Inflammatory macrophage treated with lipopolysaccharide for 1 hour (primary cell): ENCODE measurements around the gene ATP9B.
"Not testable (repeated sequence)": the region's sequence is repeated elsewhere in the genome, so short reads cannot be mapped to it uniquely, and the experiment has no call there.

Source experiments
- DNase-seq, 2 donors: peaks; one replicate each; pipeline ENCODE4 v3.0.0-alpha.2; 2020 to 2022

The ATP9B gene

GRCh38 chr18:79246309-79247108, 177.3 kb downstream of the ATP9B start:
- DNase-seq = peak; percentile 47 to 72

DNA sequence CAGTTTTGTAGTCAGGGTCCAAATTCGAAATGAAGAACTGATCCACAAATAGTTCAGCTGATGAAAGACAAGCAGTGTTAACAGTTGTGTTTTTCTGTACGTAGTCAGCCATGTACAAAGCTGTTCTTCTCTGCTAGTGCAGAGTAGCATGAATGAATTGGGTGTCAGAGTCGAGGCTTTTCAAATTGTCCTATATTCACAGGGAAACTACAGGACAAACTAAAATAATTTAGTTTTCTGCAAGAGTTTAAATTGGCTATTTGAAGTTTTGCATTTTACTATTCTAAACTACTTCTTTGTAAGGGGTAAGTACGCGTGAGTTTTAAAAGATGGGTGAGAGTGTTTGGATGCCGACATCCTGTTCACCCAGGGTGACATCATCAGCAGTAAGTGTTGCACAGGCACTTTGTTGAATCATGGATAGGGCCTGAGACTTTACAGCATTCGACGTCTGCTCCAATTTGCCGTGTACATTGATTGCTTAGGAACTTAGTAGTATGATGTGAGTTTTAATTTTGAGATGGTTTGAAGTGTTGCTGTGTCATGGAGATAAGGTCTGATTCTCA, 179.4 kb downstream of the ATP9B start:
- DNase-seq = no peak

- DNase-seq = no peak
Measured at GRCh38 chr18:79250301-79250981, 181.2 kb downstream of the ATP9B start.

DNA sequence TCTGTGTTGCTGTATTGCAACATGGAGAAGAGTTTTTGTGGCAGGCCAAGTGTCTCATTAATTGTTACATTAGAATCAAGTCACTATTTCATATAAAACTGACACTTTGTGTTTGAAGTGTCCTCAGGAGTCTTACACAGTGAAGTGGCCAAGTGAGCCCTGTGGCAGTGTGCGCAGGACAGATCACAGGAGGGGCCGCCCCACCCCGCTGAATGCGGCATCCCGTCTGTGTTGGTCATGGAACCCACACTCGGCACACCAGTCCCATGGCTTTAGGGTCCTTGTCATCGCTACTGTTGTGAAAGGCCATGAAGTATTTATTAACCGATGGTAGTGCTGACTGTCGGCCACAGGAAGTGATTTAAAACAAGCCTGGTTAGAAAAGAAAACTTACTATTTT, 181.8 kb downstream of the ATP9B start:
- DNase-seq = no peak

DNA sequence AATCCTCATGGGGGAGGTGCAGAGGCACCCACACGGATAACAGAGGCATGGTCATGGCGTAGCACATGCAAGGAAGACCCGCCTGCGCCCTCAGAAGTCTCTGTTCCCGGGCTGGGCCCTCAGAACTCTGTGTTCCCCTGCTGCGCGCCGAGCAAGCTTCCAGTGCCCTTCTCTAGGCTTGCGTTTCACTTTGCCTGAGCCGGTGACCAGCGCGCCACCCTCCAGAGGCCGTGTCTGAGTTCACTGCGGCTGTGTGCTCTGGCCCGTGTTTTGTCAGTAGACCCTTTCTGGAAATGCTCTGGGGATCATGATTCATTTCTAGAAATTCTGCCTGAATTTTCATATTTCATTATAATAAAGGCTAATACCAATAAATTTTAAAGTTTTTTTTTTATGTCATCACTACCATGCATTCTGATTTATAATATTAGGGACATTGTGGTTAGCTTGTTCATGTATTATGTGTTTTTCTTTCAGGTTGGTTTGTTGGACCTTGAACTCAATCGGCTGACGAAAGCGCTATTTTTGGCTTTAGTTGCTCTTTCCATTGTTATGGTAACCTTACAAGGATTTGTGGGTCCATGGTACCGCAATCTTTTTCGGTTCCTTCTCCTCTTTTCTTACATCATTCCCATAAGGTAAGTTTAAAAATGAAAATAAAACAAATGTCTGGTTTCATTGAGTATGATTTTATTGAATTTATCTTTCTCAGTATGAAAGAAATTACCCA, 183.9 kb downstream of the ATP9B start:
- DNase-seq = no peak

DNA sequence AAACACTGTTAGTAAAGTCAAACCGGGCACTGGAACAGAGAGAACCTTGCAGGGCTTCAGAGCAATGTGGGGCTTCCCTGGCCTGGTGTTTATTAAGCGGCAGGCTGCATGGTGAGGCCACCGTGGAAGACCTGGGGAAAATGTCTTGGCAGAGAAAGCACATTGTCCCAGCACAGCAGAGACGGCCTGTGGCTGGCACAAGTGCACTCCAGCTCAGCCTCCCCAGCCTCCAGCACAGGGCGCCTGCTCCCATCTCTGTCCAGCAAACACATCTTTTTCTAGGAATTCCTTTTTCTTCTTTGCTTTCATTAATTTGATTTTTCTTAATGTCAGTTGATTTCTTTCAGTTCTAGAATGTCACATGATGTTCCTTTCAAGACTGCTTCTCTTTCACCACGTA, 188.3 kb downstream of the ATP9B start:
- no peak for DNase-seq

DNA sequence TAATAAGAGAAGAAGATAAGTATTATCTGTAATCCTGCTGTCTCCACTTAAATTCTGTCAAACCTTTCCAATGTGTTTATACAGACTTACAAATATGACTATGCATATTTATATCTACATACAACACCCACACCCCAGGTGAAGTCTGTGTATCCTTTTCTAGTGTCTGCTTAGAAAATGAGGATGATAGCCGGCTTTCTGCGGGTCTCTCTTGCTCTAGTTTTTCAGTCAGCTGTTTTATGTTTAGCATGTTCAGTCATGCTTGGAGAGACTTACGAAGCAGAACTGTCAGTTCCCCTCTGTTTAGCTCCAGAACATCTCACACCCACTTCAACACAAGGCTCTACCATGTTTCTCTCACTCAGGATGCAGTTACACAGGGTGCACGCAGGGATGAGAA, 189.3 kb downstream of the ATP9B start:
- no peak for DNase-seq

DNA sequence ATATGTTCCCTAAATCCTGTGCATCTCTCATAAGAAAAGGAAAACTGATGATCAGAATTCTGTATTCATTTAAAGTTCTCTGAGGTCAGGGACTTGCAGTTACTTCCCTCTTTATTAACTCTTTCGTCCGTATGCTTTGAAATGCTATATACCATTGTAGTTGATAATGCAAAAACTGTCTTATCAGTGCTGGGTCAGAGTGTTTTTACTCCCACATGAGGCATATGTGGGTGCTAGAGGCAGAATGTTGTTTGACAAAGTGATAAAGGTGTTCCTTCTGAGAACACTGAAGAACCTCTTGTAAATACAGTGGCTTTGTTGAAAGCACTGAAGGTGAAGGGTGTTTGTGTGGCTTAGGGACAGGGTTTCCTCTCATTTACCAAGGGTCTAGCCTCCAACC, 190.0 kb downstream of the ATP9B start:
- DNase-seq = no peak

DNA sequence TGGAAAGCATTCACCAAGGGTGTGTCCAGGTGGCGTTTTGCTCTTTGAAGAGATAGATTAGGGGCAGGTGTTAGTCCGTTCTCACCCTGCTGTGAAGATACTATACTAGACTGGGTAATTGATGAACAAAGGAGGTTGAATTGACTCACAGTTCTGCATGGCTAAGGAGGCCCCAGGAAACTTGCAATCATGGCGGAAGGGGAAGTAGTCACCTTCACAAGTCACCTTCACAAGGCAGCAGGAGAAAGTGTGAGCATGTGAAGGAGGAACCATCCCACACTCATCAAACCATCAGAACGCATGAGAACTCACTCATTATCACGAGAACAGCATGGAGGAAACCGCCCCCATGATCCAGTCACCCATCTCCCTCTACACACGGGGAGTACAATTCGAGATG, 190.8 kb downstream of the ATP9B start:
- DNase-seq = no peak

DNA sequence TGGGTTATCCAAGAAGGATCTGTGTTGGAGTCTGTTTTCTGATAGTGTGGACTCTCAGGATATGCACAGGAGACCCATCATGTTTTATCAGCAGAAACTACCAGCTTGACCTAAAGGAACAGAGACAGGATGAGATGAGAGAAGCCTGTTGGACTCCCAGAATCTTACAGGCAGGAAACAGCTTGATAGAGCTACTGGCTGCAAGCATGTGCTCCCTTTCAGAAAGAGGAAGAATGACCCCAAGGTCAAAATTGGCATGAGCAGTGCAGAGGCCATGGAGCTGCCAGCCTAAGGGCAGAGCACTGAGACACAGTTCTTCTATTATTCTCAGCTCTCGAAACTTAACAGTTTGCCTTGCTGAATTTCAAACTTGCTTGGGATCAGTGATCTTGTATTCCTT, 191.3 kb downstream of the ATP9B start:
- DNase-seq = no peak

DNA sequence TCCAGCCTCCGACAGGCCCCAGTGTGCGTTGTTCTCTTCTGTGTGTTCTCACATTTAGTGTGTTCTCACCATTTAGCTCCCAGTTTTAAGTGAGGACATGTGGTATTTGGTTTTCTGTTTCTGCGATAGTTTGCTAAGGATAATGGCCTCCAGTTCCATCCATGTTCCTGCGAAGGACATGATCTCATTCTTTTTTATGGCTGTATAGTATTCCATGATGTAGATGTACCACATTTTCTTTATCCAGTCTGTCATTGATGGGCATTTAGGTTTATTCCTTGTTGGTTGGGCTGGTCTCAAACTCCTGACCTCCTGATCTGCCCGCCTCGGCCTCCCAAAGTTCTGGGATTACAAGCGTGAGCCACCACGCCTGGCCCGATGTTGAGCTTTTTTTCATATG, 195.9 kb downstream of the ATP9B start:
- DNase-seq = not testable (repeated sequence)

GRCh38 chr18:79271812-79272211, 202.6 kb downstream of the ATP9B start:
- not testable (repeated sequence) for DNase-seq

- no peak for DNase-seq
Measured at GRCh38 chr18:79272916-79273315, 203.7 kb downstream of the ATP9B start.

DNA sequence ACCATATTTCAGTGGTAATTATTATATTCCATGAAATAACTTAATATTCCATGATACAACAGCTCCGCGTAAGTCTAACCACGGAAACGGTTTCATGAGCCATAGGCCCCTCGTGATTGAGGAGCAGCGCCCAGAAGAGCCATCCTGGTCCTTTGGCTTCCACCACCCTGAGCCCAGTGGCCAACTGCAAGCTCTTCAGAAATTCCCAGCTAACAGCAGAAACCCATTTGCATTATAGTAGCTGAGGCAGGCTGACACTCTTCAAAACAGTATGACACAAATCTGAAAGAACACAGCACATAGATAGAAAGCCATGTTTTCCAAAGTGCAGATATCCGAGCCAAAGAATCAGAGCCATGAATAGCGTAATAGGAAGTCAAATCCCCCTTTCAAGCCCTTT, 205.6 kb downstream of the ATP9B start:
- no peak for DNase-seq

DNA sequence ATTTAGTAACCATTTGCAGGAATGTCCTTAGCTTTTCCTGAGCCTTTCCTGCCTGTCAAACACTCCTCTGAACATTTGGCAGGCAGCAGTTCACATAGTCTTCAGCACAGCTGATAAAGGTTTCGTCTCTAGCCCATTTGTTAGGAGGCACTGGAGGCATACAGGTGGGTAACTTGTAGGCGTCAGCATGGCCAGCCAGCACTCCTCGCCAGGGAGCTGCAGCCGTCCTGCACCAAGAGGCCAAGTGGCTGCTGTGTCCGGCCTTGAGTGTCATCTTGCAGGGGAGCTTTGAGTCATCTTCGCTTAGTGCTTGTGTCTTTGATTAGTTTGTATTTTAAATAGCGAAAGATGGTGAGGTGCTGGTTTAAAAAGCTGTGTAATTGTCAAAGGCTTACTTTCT, 206.3 kb downstream of the ATP9B start:
- no peak for DNase-seq

GRCh38 chr18:79275992-79276391, 206.8 kb downstream of the ATP9B start:
- peak; percentile 3 to 14 for DNase-seq

DNA sequence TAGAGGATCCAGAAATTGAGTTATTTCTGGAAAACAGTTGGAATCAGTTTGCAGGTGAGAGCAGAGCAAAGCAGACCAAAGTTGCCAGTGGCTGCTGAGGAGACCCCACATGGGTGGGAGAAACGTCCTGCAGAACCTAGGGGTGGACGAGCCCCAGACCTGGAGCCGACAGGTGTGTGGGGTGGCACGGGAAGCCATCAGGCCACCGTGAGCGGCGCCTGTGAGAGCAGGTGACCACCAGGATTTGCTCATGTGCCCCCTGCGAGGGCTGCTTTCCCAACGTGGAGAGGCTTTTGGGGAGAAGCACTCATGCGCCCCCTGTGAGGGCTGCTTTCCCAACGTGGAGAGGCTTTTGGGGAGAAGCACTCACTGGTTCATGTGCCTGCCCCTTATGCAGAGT, 209.7 kb downstream of the ATP9B start:
- no peak for DNase-seq

DNA sequence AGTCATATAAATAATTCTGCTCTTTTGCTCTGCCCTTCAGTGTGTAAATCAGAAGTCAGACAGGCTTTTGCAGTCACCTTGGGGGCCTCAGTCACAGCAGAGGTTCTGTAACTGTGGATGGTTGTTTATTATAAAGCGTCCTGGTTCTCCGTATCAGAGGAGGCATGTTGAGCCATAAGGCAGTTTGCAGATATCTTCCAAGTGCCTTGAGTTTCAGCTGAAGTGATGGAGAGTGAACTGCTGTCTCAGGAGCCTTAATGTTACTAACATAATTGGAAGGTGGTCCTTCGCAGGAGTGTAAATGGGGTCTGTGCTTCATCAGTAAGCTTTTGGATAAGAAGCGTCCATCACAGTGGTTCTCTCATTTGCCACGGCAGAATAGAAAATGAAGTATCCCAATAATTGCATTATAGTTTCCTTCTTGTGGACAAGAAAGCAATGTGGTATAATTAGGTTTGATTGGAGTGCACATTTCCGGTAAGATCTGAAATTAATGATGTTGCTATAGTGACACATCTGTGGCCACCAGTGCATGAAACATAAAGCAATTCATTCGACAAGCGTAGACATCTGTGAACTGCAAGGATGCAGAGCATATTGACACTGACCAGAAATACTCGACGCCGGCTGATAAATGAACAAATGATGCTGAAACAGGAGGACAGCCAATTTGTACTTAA, 214.1 kb downstream of the ATP9B start:
- no peak for DNase-seq

GRCh38 chr18:79283929-79284328, 214.7 kb downstream of the ATP9B start:
- DNase-seq = no peak

DNA sequence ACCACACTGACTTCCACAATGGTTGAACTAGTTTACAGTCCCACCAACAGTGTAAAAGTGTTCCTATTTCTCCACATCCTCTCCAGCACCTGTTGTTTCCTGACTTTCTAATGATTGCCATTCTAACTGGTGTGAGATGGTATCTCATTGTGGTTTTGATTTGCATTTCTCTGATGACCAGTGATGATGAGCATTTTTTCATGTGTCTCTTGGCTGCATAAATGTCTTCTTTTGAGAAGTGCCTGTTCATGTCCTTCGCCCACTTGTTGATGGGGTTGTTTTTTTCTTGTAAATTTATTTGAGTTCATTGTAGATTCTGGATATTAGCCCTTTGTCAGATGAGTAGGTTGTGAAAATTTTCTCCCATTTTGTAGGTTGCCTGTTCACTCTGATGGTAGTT, 216.0 kb downstream of the ATP9B start:
- not testable (repeated sequence) for DNase-seq

DNA sequence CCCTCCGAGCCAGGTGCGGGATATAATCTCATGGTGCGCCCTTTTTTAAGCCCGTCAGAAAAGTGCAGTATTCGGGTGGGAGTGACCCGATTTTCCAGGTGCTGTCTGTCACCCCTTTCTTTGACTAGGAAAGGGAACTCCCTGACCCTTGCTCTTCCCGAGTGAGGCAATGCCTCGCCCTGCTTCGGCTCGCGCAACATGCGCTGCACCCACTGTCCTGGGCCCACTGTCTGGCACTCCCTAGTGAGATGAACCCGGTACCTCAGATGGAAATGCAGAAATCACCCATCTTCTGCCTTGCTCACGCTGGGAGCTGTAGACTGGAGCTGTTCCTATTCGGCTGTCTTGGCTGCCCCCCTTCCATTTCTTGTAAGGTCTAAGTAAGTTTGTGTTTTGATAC, 221.2 kb downstream of the ATP9B start:
- not testable (repeated sequence) for DNase-seq

DNA sequence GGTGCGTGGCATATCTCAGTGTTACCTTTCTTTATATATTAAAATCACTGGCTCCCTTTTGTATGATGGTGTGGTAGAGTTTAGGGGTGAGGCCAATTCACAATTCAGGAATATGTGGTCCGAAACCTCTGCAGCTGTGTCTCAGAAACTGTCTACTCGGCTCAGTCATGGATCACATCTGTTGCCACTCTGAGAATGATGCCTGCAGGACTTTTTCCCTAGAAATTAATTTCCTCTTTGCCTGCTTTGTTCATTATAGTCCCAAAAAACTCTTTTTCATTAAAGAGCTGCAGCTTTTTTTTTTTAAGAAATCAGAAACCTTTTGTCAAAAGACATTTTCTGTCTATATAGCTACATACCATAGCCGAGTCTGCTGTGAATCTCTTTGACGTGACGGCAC, 221.7 kb downstream of the ATP9B start:
- no peak for DNase-seq

GRCh38 chr18:79294235-79294634, 225.0 kb downstream of the ATP9B start:
- DNase-seq = no peak
